Neural cell (in vitro differentiated cells): ENCODE data around the gene LTBP1. TPM values are rescaled to one million over a fixed set of nuclear protein-coding genes. Genes with fewer than 3 reads are reported as not detected.

Experiments used
- H2AFZ ChIP-seq: fragments of 200-600, 300-800 bp; sonication (generic), shearing (Covaris generic); 2 replicates; pipeline ENCODE4 v1.6.0; 2014; ENCODE audit warnings: low read depth, mild to moderate bottlenecking, antibody characterized with exemption, low read length, moderate library complexity
- H3F3A ChIP-seq: fragments of 200-600 bp; shearing (Covaris generic); 2 replicates; pipeline ENCODE4 v1.6.1; 2016; ENCODE audit warnings: mild to moderate bottlenecking, moderate library complexity, mixed read lengths, antibody characterized with exemption, low read length; ENCODE audit not compliant: insufficient read depth, poor library complexity, severe bottlenecking
- H3K27ac ChIP-seq: fragments of 200-600, 300-800 bp; sonication (generic), shearing (Covaris generic); 2 replicates; pipeline ENCODE4 v1.5.1; 2014; ENCODE audit warnings: mild to moderate bottlenecking, low read length, moderate library complexity
- H3K27me3 ChIP-seq: fragments of 300-800, 200-600 bp; sonication (generic), shearing (Covaris generic); 2 replicates; pipeline ENCODE4 v1.6.0; 2014; ENCODE audit warnings: mild to moderate bottlenecking, low read depth, low read length, moderate library complexity; ENCODE audit not compliant: insufficient read depth
- H3K36me3 ChIP-seq: fragments of 300-800, 200-600 bp; sonication (generic), shearing (Covaris generic); 2 replicates; pipeline ENCODE4 v1.5.1; 2014; ENCODE audit warnings: mild to moderate bottlenecking, antibody characterized with exemption, low read length, moderate library complexity; ENCODE audit not compliant: insufficient read depth
- H3K4me2 ChIP-seq: fragments of 300-800, 200-600 bp; sonication (generic), shearing (Covaris generic); 2 replicates; pipeline ENCODE4 v1.6.0; 2014; ENCODE audit warnings: mild to moderate bottlenecking, low read length
- H3K4me3 ChIP-seq: fragments of 300-800, 200-600 bp; sonication (generic), shearing (Covaris generic); 2 replicates; pipeline ENCODE4 v1.5.1; 2014; ENCODE audit warnings: mild to moderate bottlenecking, low read length, moderate library complexity
- H3K79me2 ChIP-seq: fragments of 200-600 bp; shearing (Covaris generic); replicated peaks from 2 replicates; pipeline ENCODE4 v1.6.0; 2014; ENCODE audit warnings: mild to moderate bottlenecking, low read length, moderate library complexity; ENCODE audit not compliant: insufficient read depth
- H3K9ac ChIP-seq: fragments of 300-800, 200-600 bp; sonication (generic), shearing (Covaris generic); 2 replicates; pipeline ENCODE4 v1.6.1; 2016; ENCODE audit warnings: mild to moderate bottlenecking, low read length, mixed read lengths
- H3K9me2 ChIP-seq: fragments of 200-600 bp; shearing (Covaris generic); 2 replicates; pipeline ENCODE4 v1.6.1; 2016; ENCODE audit warnings: mild to moderate bottlenecking, low read length, mixed read lengths; ENCODE audit not compliant: insufficient read depth
- H3K9me3 ChIP-seq: fragments of 200-600, 300-800 bp; sonication (generic), shearing (Covaris generic); 2 replicates; pipeline ENCODE4 v1.6.1; 2016; ENCODE audit warnings: mild to moderate bottlenecking, mixed run types, low read length, moderate library complexity, mixed read lengths
- H4K20me1 ChIP-seq: fragments of 200-600 bp; shearing (Covaris generic); 2 replicates; pipeline ENCODE4 v1.6.1; 2016; ENCODE audit warnings: mild to moderate bottlenecking, mixed run types; ENCODE audit not compliant: insufficient read depth
- EP300 ChIP-seq: fragments of 450-650 bp; conservative IDR thresholded peaks from 2 replicates; pipeline ENCODE4 v1.6.1; 2014; ENCODE audit warnings: antibody characterized with exemption, mild to moderate bottlenecking, moderate library complexity; ENCODE audit not compliant: poor library complexity, severe bottlenecking
- POLR2AphosphoS5 ChIP-seq: IDR thresholded peaks from 2 replicates; pipeline ENCODE4 v1.6.1; 2012
- RAD21 ChIP-seq: fragments of 450-650 bp; conservative IDR thresholded peaks from 2 replicates; pipeline ENCODE4 v1.6.1; 2014; ENCODE audit warnings: antibody characterized with exemption, mild to moderate bottlenecking, moderate library complexity
- SMC3 ChIP-seq: fragments of 450-650 bp; conservative IDR thresholded peaks from 2 replicates; pipeline ENCODE4 v1.6.1; 2014; ENCODE audit warnings: antibody characterized with exemption, mild to moderate bottlenecking, moderate library complexity; ENCODE audit not compliant: poor library complexity
- TAF1 ChIP-seq: IDR thresholded peaks from 2 replicates; pipeline ENCODE4 v1.6.1; 2012; ENCODE audit warnings: low read depth
- polyA plus RNA-seq: library from polyadenylated mRNA; depleted of rRNA; stranded (reverse); fragments of >200 nt; gene quantifications from 2 replicates; pipeline ENCODE4 v1.2.3, GENCODE V29; 2014
- TF ChIP-seq, protein P1 (sequence below): IDR thresholded peaks from 2 replicates; pipeline ENCODE4 v1.6.1; 2012; ENCODE audit warnings: borderline replicate concordance
- TF ChIP-seq, protein P2 (sequence below): fragments of 450-650 bp; IDR thresholded peaks from 2 replicates; pipeline ENCODE4 v1.5.1; 2014; ENCODE audit warnings: antibody characterized with exemption, mild to moderate bottlenecking, moderate library complexity; ENCODE audit not compliant: poor library complexity, severe bottlenecking

The LTBP1 gene
- polyA plus RNA-seq, 1 donor from 2014 or later, result 1.8 TPM

DNA sequence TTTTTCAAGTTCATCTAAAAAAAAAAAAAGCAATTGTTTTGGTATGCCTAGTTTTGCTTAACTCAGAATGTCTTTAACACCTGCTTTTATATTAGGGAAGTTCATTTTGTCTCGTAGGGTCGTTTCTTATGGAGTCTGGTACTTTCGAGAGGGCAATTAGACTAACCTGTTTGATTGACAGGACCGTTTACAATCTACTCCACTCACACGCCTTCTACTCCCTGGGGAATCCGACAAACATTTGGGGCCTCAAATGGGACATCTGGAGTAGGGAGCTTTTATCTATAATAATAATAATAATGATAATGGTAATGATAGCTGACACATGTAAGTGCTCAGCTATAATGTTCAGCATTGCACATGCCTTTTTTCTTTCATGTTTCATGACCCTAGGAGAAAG, 268.1 kb downstream of the LTBP1 start:
- peaks cover 5% of the 10 kb centered on the region for H3F3A ChIP-seq
- H3K9ac ChIP-seq, result no peak overlapping the region
- H3K4me2 ChIP-seq, result no peak overlapping the region
- H3K4me3 ChIP-seq, result peak overlapping the region; percentile 28
- H3K9me2 ChIP-seq, result no peaks in the 10 kb centered on the region
- no peaks in the 10 kb centered on the region for H3K79me2 ChIP-seq
- H3K27me3 ChIP-seq, result no peaks in the 10 kb centered on the region
- H3K36me3 ChIP-seq, result no peaks in the 10 kb centered on the region
- H3K27ac ChIP-seq, result peak overlapping the region; percentile 71
- no peaks in the 10 kb centered on the region for H3K9me3 ChIP-seq
- H4K20me1 ChIP-seq, result no peaks in the 10 kb centered on the region
- no peak overlapping the region for H2AFZ ChIP-seq
- TF ChIP-seq RAD21 (no peak), POLR2AphosphoS5 (peak; percentile 93), EP300 (peak; percentile 80), TAF1 (no peak)
- TF ChIP-seq, protein P1, sequence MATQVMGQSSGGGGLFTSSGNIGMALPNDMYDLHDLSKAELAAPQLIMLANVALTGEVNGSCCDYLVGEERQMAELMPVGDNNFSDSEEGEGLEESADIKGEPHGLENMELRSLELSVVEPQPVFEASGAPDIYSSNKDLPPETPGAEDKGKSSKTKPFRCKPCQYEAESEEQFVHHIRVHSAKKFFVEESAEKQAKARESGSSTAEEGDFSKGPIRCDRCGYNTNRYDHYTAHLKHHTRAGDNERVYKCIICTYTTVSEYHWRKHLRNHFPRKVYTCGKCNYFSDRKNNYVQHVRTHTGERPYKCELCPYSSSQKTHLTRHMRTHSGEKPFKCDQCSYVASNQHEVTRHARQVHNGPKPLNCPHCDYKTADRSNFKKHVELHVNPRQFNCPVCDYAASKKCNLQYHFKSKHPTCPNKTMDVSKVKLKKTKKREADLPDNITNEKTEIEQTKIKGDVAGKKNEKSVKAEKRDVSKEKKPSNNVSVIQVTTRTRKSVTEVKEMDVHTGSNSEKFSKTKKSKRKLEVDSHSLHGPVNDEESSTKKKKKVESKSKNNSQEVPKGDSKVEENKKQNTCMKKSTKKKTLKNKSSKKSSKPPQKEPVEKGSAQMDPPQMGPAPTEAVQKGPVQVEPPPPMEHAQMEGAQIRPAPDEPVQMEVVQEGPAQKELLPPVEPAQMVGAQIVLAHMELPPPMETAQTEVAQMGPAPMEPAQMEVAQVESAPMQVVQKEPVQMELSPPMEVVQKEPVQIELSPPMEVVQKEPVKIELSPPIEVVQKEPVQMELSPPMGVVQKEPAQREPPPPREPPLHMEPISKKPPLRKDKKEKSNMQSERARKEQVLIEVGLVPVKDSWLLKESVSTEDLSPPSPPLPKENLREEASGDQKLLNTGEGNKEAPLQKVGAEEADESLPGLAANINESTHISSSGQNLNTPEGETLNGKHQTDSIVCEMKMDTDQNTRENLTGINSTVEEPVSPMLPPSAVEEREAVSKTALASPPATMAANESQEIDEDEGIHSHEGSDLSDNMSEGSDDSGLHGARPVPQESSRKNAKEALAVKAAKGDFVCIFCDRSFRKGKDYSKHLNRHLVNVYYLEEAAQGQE, result peak; percentile 65
- TF ChIP-seq, protein P2, sequence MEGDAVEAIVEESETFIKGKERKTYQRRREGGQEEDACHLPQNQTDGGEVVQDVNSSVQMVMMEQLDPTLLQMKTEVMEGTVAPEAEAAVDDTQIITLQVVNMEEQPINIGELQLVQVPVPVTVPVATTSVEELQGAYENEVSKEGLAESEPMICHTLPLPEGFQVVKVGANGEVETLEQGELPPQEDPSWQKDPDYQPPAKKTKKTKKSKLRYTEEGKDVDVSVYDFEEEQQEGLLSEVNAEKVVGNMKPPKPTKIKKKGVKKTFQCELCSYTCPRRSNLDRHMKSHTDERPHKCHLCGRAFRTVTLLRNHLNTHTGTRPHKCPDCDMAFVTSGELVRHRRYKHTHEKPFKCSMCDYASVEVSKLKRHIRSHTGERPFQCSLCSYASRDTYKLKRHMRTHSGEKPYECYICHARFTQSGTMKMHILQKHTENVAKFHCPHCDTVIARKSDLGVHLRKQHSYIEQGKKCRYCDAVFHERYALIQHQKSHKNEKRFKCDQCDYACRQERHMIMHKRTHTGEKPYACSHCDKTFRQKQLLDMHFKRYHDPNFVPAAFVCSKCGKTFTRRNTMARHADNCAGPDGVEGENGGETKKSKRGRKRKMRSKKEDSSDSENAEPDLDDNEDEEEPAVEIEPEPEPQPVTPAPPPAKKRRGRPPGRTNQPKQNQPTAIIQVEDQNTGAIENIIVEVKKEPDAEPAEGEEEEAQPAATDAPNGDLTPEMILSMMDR, result no peak

DNA sequence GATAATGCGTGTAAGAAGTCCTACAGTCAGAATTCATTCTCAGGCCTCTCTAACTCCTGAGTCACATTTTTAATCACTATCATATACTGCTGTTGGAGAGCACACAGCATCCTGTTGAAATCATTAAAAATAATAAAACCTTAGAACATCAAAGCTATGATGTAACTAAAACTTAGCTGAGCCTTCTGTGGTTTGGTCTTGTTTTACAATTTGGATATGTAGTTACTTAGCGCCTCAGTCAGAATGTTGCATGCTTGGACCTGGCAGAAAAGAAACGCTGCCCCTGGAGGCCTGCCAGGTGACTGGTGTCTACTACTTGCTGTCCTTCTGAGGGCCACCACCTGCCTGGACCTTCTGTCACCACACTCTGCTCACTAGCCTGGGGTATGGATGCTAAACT, 268.5 kb downstream of the LTBP1 start:
- H3K36me3 ChIP-seq, result no peaks in the 10 kb centered on the region
- H3K27me3 ChIP-seq, result no peaks in the 10 kb centered on the region
- no peaks in the 10 kb centered on the region for H3K9me3 ChIP-seq
- H3K9ac ChIP-seq, result no peak overlapping the region
- H3K4me3 ChIP-seq, result peak overlapping the region; percentile 15
- no peaks in the 10 kb centered on the region for H3K79me2 ChIP-seq
- H3K27ac ChIP-seq, result peak overlapping the region; percentile 71
- no peak for TF ChIP-seq RAD21
- no peak for TF ChIP-seq SMC3
- TF ChIP-seq, protein P2, result peak; percentile 28
- no peak for TF ChIP-seq TAF1
- no peaks in the 10 kb centered on the region for H4K20me1 ChIP-seq
- peaks cover 5% of the 10 kb centered on the region for H3F3A ChIP-seq
- H3K9me2 ChIP-seq, result no peaks in the 10 kb centered on the region
- H3K4me2 ChIP-seq, result peak overlapping the region; percentile 27
- H2AFZ ChIP-seq, result no peak overlapping the region
